ENCODE data around the gene KIRREL1.

Gene KIRREL1

DNA sequence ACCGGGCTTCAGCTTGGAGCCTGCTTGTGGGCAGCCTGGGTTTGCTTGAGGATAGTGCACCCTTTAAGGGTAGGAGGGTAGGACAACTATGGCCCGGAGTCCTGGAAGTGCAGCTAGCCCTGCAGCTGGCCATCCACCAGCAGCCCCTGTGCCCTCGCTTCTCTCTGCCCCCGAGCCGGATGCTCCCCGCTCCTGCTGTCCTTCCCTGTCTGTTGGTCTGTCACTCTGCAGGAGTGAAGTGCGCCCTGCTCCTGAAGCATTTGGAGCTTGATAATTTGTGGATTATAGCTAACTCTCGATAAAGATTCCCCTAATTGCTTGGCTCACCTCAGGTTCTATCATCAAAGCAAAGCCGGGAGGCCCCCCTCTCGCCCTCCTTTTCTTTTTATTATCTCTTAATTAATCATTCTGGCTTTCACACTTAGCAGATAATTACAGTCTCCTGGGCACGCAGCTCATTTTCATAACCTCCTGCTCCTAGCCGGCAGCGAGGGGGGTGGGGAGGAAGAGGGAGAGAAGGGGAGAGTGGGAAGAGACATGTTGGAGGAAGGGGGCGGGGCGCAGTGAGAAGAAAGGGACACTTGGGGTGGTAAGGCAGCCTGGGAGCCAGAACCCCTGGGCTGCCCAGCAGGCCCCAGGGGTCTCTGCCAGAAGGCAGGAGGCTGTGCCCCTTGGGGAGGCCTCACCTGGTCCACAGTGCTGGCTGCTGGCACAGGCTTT lies 14.4 kb downstream of the KIRREL1 start:
- no peak for DNase-seq (ENCODE audit: low spot score)

DNA sequence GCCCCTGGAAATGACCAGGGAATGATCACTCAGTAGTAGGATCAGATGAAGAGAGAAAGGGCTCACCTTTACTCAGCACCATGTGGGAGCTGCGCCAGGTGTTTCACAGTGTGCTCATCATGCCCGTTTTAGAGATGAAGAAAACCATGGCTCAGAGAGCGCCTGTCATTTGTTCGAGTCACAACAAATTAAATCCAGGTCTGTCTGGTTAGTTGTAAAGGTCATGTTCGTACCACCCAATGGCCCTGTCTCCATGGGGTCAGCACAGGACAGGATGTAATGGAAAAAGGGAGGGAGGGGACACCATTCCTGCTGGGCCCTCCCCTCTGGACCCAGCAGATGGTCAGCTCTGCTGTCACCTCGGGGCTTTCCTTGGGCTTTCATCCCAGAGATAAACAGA lies 15.2 kb downstream of the KIRREL1 start:
- no peak for DNase-seq (ENCODE audit: low spot score)

DNA sequence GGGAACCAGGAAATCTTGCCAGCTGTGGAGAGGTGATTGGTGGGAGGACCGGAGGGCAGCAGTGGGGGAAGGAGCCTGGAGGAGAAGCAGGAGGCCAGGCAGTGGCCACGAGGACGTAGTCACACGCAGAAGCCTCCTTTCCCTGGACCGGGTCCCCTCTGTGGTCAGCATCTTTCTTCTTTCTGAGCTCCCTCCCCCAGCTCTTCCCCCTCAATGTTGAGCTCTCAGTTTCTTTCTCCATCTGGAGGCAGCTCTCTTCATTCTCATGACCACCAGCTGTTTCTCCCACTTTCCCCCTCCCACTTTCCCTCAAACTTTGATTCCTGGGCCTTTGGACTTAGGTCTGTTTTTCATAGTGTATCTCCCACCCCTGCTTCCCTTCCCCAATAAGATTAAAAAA lies 18.3 kb downstream of the KIRREL1 start:
- no peak for DNase-seq (ENCODE audit: low spot score)

DNA sequence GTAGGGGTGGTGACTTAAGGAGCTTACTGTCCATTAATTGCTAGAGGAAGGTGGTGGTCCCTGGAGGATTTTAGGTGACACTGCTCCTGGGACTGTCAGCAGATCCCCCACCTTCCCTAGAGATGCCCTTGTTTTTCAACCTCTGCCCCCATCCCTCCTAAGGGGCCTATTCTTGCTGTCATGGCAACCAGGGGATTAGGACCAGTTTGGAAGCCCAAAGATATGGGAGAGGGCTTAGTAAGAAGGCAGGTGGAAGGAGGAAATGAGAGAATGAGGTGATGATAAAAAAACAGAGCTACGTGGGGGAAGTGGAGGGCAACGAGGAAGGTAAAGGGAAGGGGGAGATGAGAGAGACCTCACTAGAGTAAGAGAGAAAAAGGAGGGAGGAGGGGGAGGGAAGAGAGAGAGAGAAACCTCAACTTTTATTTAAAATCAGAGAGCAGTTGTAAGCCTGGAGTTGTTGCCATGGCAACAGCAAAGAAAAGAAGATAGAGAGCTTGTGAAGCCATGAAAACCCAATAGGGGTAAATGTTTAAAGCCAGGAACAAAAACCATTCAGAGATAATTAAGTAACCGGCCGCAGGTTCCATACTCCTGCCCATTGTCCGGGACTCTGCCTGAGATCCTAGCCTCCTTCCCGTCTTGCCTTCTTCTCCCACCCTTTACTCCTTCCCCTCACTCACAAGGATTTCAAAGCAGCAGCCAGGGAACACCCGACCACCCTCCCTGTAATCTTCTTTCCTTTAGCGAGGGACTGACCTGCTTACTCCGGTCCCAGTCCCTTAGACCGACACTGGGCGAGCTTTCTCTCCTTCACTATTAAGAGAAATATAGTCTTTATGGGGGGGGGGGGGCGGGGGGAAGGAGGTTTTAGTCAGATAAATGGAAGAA lies 20.6 kb downstream of the KIRREL1 start:
- DNase-seq (ENCODE audit: low spot score): no peak

DNA sequence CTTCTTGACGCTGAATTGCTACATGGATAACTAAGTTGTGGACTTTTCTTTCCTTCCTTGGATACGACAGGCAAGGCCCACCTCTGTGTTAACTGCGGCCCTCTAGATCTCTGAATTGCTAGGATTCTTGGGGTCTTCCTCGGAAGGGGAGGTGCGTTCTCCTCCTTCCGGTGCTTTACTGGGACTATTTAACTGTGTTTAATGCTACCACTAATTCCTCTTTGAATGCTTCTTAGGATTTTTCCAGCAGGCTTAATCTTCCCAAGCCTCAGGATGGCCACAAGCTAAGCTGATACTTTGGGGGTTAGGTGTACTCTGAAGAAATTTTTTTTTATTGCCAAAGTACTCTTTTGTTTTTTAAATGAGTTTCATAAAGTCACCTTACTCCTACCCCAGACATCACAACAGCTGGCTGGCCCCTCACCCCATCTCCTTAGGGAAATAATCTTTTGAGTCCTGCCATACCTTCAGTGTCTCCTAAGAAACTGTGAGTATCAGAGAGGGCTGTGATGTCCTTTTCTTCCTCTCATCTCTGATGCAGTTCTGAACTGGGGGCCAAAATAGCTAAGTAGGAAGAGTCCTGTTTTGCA lies 21.4 kb downstream of the KIRREL1 start:
- no peak for DNase-seq (ENCODE audit: low spot score)

DNA sequence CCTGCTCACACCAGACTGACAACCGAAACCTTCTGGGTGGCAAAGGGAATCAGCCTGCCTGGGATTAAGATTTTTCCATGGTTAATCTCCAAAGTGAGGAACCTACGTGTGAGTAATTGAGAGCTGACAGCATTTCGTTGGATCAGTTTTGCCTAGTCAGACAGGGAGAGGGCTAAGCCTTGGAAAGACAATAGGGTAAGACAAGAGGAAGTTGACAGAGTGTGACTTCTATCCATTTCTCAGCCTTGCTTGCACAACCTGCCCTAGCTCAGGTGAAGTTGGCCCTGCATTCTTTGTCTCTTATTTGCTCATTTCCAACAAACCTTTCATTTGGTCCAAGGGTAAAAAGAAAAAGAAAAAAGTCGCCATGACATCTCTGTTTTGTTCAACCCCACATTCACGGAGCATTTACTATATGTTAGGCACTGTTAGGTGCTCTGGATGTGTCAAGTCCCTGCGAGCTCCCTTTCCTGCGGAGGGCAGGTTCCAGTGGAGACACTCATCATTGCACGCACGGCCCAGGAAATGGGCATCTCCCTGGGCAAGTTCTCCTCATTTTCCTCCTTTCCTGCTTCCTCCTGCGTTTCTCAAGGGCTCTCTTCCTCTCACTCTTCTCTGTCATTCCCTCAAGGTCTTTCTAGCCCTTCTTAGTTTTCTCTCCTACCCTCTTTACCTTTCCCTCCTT lies 23.3 kb downstream of the KIRREL1 start:
- DNase-seq (ENCODE audit: low spot score): no peak

DNA sequence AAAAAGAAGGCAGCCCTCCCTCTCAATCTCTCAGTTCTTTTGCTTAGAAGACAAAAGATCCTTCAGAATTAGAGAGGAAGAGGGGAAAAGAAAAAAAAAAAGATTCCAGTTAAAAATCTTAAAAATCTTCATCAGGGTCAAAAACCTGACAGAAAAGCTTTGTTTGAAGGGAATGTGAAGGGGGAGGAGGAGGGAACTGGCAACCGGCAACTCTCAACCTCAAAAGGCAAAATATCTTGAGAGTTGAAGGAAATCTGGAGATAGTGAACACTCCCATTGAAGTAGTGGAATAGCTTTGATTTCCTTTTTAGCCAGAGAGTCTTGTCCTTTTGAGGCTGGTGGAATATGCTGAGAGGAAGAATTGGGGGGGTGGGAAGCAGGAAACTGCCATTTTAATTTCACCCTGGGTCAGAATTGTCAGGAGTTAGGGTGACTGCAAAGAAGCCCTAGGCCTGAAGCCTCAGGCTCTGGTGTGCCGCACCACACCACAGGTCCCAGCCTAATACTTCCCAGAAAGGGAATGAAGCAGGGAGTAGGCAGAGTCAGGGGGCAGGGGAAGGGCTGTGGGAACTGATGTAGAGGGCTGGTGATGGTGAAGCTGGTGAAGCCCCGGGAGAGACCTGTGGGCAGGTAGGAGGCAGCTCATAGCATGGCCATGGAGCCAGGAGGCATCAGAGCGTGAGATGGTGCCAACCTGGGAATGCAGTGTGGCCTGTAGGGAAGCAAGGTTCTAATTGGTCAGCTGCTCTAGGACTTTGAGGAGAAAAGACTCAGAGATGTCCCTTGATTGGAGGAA lies 24.6 kb downstream of the KIRREL1 start:
- no peak for DNase-seq (ENCODE audit: low spot score)

DNA sequence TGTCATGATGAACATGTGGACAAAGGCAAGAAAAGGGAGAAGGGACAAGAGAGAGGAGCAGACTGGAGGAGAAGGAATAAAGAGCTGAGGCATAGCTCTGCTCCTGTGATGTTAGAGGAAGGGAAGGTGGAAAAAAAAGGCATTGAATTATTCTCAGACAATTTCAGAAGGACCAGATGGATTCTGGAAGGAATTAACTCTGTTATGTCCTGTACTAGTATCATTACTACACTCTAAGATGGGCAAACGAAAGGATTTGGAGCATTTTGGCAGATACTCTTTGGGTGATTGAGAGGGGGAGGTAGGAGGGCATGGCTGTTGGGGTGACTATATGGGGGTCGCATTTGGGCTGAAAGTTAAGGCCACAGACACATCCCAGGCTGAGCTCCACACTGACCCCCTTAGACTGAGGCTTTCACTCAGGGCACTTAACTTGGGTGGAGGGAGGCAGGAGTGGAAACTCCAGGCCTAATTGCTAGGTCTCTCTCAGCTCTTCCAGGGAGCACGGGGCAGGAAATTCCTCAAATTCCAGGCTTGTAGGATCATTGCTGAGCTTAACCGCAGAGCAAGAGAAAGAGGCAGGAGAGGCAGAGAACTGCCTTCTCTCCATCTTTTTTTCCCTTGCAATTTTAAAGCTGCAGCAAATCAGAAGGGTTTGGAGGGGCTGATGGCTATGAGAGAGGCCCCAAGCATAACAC lies 25.9 kb downstream of the KIRREL1 start:
- no peak for DNase-seq (ENCODE audit: low spot score)

DNA sequence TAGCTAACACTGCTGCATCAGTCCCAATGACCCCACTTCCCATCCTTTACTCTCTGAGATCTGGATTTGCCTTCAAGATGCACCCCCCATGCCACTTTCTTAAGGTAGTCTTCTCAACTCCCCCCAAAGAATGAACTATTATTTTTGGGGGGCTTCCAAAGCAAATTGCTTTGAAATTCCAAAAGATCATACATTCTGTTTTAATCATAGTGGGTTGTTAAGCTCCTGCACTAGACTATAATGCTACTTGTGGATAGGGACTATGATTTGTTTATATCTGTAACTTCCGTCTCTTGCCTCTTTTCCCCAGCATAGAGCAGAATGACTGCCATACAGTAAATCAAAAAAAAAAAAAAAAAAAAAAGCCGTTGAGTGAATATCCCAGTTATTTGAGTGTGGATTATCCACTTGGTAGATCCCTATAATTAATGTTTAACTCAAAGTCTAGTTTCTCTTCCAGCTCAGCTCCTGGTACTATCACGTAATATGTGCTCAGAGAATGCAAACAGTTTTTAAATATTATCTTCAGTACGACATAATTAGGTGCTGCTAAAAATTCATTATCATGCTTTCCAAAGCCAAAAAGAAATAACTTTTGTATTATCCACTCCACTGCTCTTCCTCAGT lies 26.9 kb downstream of the KIRREL1 start:
- DNase-seq (ENCODE audit: low spot score): no peak

DNA sequence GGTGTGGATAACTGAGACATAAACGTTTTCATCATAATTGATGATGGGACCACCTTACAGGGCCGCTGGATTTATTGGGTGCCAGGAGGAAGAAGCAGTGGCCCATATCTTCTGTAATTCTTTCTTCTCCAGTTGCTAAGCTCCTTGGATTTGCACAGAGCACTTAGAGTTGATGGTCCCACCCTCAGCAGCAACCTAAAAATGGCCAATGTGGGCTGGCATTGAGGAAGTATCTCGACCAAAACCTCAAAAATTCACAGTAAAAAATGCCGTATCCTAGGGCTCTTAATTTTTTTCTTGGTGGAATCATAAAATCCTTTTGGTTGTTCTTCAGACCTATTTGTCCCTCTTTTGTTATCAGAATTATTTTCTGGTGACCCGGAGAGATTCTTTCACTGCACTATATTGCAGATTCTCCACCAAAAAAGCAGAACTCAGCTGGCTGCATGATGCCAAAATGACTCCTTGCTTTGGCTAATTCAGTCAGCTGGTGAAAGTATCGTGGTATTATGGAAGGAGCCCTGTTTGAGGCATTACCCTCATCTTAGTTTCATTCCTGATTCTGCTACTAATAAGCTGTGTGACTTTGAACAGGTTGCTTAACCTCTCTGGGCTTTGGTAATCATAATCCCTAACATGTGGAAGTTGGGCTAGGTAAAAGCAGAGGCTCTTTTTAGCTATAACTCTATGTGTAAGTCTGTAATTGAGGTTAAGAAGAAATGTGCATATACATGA lies 27.6 kb downstream of the KIRREL1 start:
- DNase-seq (ENCODE audit: low spot score): no peak

DNA sequence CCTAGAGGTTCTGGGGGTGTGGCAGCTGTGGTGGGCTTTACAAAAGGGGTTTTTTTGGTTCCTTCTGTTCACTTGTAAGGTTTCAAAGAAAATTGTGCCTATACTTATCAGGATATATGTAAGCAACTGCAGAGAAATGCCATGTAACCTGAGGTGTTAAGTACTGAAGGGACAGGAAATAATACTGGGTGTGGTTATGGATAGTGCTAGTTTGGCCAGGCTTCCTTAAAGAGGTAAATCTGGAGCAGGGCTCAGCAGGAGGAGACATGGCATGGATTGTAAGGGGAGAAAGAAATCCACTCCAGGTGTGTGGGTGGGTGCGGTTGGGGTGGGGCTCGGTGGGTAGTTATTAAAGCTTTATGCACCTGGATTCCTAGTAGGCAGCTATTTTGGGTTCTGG lies 28.3 kb downstream of the KIRREL1 start:
- no peak for DNase-seq (ENCODE audit: low spot score)

DNA sequence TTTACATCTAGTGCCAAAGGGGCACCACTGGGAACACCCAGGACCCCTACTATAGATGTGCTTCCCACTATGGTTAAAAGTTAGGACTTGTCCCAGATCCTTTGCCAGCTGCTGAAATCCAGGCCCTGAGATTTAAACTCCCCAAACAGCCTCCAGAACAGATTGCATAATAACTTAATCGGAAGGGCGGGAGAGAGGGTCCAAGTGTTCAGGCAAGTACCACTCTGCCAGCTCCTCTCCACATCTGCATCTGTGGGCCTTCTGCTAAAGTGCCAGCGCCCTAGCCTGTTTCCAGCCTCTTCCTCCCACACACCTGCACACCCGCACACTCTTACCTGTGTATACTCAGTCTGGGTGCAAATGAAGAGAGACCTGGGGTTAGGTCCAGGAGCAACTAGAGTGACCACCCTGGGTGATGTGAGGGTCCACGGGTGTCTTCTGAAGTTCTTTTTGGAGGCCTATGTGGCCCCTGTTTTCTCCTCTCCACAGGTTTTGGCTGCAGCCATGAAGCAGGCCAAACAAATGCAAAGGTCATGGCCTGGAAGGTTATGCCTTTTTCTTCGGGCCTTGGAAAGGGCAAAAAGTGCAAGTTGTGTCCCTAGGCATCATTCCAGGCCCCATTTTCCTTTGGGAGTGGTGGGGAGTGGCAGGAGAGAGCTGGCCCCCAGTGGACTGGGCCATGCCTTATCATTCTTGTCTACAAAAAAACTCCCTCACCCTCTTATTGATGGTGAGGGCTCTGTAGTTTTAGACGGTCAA lies 29.3 kb downstream of the KIRREL1 start:
- DNase-seq (ENCODE audit: low spot score): no peak

DNA sequence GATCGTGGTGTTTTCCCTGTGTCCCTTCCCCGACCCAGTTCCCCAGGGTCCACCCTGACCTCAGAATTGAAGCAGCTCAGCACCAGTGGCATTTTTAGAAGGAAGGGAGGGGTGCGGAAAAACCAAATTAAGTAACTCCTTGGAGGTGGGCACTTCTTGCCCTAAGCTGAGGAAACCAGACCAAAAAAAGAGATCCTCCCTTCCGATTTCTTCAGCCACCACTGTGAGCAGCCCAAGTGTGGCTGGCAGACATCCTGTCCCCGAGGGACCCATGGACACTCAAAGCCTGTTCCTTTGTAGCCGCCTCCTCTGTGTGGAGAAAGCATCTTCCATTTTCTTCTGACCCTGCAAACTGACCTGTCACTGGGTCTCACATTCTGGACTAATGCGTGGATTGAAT lies 31.3 kb downstream of the KIRREL1 start:
- DNase-seq (ENCODE audit: low spot score): no peak

DNA sequence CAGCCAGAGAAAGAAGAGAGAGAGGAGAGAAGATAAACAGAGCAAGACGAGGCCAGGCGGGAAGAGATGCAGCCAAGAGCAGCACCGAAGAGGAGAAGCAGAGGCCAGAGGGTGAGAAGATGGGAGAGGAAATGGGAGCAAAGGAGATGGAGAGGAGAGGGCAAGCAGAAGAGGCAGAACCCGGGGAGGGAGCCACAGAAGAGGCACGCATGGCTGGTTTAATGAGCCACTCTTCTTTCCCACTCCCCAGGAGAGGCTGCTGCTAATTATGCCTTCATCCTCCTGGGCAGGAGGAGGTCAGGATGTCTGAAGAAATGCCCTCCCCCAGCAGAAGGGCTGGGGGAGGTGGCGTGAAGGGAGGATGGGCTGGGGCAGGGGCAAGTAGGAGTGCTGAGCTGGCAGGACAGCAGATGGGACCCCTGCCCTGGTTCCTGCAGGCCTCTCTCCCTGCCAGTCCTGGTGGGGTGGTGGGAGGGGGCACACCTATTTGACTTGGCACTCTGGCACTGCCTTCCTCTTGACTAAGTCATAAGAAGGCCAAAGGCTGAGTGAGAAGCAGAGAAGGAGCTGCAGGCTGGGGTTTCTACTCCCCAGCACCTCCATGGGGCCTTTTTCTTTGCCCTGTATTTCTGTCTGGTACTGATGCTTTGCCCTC lies 32.3 kb downstream of the KIRREL1 start:
- no peak for DNase-seq (ENCODE audit: low spot score)

DNA sequence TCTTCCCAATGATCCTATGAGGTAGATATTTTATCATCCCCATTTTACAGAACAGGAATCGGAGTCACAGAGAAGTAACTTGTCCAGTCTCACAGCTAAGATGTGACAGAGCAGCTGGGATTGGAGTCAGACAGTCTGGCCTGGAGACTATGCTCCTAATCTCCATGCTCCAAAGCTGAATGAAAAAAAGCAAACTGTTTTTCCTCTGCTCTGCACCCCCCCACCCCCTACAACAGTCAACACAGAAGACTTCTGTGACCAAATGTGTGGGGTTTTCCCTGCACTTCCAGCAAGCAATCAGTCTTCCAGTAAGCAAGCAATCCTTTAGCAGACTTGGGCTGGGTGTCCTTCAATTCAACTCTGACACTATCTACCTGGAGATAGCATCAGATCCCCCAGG lies 33.2 kb downstream of the KIRREL1 start:
- DNase-seq (ENCODE audit: low spot score): no peak

DNA sequence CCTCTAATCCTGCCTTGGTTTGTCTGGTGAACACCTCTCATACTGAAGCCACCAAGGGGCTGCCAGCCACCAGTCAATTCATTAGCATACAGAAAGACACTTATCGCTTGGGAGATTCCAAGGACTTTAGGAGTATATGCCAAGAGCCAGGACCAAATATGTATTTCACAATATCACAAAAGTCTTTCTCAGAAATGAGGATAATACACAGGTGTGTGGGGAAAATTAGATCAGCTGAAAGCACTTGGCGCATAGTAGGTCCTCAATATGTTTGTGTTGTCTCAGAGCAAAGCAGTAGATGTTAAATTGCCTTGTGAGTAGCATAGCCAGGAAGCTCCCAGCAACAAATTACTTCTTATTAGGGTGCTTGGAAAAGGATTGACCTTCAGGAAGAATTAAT lies 34.1 kb downstream of the KIRREL1 start:
- no peak for DNase-seq (ENCODE audit: low spot score)

DNA sequence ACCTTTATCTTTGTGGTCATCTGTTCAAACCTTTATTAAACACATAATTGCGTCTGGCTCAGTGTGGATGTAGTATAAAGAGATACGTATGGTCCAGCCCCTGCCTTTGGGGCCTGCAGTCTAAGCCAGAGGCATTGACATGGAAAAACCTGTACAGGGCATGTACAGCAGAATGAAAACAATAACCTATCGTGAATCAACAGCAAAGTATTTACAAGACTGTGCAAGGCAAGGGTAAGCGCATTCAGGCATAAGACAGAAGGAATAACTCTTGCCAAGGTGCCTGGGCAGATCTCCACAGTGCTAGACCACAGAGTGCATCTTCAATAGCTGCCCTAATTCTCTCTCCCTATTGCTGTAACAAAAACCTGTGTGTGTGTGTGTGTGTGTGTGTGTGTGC lies 35.5 kb downstream of the KIRREL1 start:
- DNase-seq (ENCODE audit: low spot score): no peak

DNA sequence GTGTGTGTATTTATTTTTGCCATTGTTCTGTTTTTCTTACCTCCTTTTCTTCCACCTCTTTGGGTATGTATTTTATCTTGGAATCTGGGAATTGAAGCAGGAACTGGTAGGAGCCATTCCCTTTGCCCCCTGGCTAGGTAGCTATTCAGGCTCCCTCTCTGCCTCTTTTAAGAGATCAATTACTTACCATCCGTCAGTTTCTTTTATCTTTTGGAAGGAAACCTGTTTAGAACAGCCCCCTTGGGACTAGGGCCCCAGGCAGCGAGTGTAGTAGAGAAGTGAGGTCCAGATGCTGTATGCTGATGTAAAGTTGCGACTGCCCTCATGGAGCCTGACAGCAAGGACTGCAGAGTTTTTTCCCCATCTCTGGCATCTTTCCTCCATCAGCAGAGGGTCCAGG lies 41.6 kb downstream of the KIRREL1 start:
- DNase-seq (ENCODE audit: low spot score): no peak
